Measurements from ENCODE around the gene HSD17B4. TPM values are rescaled to one million over a fixed set of nuclear protein-coding genes. Genes with fewer than 3 reads are reported as not detected.

Gene HSD17B4
- total RNA-seq, 1 experiment from 2014 or later, result 107 TPM

GRCh38 chr5:119529811-119530210 lies 77.5 kb downstream of the HSD17B4 start:
- Histone ChIP-seq H3K4me1 (replicated peaks) (no peaks in the 10 kb centered on the region), H3K36me3 (peaks cover 11% of the 10 kb centered on the region), H3K27me3 (replicated peaks) (no peaks in the 10 kb centered on the region), H3K4me3 (no peak overlapping the region), H3K9me3 (replicated peaks) (no peaks in the 10 kb centered on the region), H3K27ac (no peak overlapping the region)
- no peak for DNase-seq (ENCODE audit: low read depth in 1 of 2, low spot score in 2 of 2)

GRCh38 chr5:119532637-119533036 lies 80.3 kb downstream of the HSD17B4 start:
- DNase-seq (ENCODE audit: low read depth in 1 of 2, low spot score in 2 of 2), result no peak
- Histone ChIP-seq H3K36me3 (peaks cover 14% of the 10 kb centered on the region), H3K9me3 (replicated peaks) (no peaks in the 10 kb centered on the region), H3K4me1 (replicated peaks) (no peaks in the 10 kb centered on the region), H3K27me3 (replicated peaks) (no peaks in the 10 kb centered on the region; the same call in 1 of the 2 replicates), H3K27ac (no peak overlapping the region), H3K4me3 (no peak overlapping the region)

- H3K36me3 ChIP-seq, result peaks cover 5% of the 10 kb centered on the region; the same call in 1 of the 2 replicates
These were observed 85.4 kb downstream of the HSD17B4 start for GRCh38 chr5:119537704-119538103.

GRCh38 chr5:119541716-119542115 lies 89.4 kb downstream of the HSD17B4 start:
- Histone ChIP-seq H3K27ac (no peak overlapping the region), H3K36me3 (peaks cover 5% of the 10 kb centered on the region; the same call in 1 of the 2 replicates), H3K27me3 (replicated peaks) (no peaks in the 10 kb centered on the region; the same call in 1 of the 2 replicates), H3K4me3 (no peak overlapping the region), H3K9me3 (replicated peaks) (no peaks in the 10 kb centered on the region), H3K4me1 (replicated peaks) (no peaks in the 10 kb centered on the region)
- no peak for DNase-seq (ENCODE audit: low read depth in 1 of 2, low spot score in 2 of 2)

More at GRCh38 chr5:119537704-119538103, 85.4 kb downstream of the HSD17B4 start:
- H3K4me1 ChIP-seq (replicated peaks), result no peaks in the 10 kb centered on the region
- no peak for DNase-seq (ENCODE audit: low read depth in 1 of 2, low spot score in 2 of 2)
- no peaks in the 10 kb centered on the region; the same call in 1 of the 2 replicates for H3K27me3 ChIP-seq (replicated peaks)
- no peak overlapping the region for H3K27ac ChIP-seq
- no peaks in the 10 kb centered on the region for H3K9me3 ChIP-seq (replicated peaks)
- no peak overlapping the region for H3K4me3 ChIP-seq

GRCh38 chr5:119551819-119552218 lies 99.5 kb downstream of the HSD17B4 start:
- DNase-seq (ENCODE audit: low read depth in 1 of 2, low spot score in 2 of 2), result no peak

GRCh38 chr5:119554597-119554996 lies 102.3 kb downstream of the HSD17B4 start:
- no peak overlapping the region for H3K4me3 ChIP-seq
- H3K27me3 ChIP-seq (replicated peaks), result no peaks in the 10 kb centered on the region
- no peak for DNase-seq (ENCODE audit: low read depth in 1 of 2, low spot score in 2 of 2)
- H3K9me3 ChIP-seq (replicated peaks), result no peaks in the 10 kb centered on the region
- H3K36me3 ChIP-seq, result no peaks in the 10 kb centered on the region
- H3K4me1 ChIP-seq (replicated peaks), result no peaks in the 10 kb centered on the region
- no peak overlapping the region for H3K27ac ChIP-seq

More at GRCh38 chr5:119551819-119552218, 99.5 kb downstream of the HSD17B4 start:
- no peak overlapping the region for H3K27ac ChIP-seq
- no peaks in the 10 kb centered on the region for H3K9me3 ChIP-seq (replicated peaks)
- H3K36me3 ChIP-seq, result no peaks in the 10 kb centered on the region
- no peak overlapping the region for H3K4me3 ChIP-seq
- no peaks in the 10 kb centered on the region for H3K4me1 ChIP-seq (replicated peaks)
- no peaks in the 10 kb centered on the region for H3K27me3 ChIP-seq (replicated peaks)

- DNase-seq (ENCODE audit: low read depth in 1 of 2, low spot score in 2 of 2), result no peak
- Histone ChIP-seq H3K27me3 (replicated peaks) (0 out of 2 replicates have a peak, but pooled peaks cover 3% of the 10 kb centered on the region), H3K9me3 (replicated peaks) (no peaks in the 10 kb centered on the region), H3K4me3 (no peak overlapping the region), H3K36me3 (no peaks in the 10 kb centered on the region), H3K27ac (no peak overlapping the region), H3K4me1 (replicated peaks) (no peaks in the 10 kb centered on the region)
These were observed 118.6 kb downstream of the HSD17B4 start for GRCh38 chr5:119570910-119571309.

- DNase-seq (ENCODE audit: low read depth in 1 of 2, low spot score in 2 of 2), result peak in 1 of 2 experiments; percentile 25
- Histone ChIP-seq H3K27ac (no peak overlapping the region), H3K4me3 (no peak overlapping the region), H3K4me1 (replicated peaks) (no peaks in the 10 kb centered on the region), H3K9me3 (replicated peaks) (no peaks in the 10 kb centered on the region), H3K36me3 (no peaks in the 10 kb centered on the region), H3K27me3 (replicated peaks) (no peaks in the 10 kb centered on the region; the same call in 1 of the 2 replicates)
These were observed 126.6 kb downstream of the HSD17B4 start for GRCh38 chr5:119578937-119579336.

- no peaks in the 10 kb centered on the region for H3K36me3 ChIP-seq
- no peak overlapping the region for H3K27ac ChIP-seq
- H3K27me3 ChIP-seq (replicated peaks), result no peaks in the 10 kb centered on the region; the same call in none of the 2 replicates
- no peaks in the 10 kb centered on the region for H3K9me3 ChIP-seq (replicated peaks)
- no peak for DNase-seq (ENCODE audit: low read depth in 1 of 2, low spot score in 2 of 2)
- H3K4me3 ChIP-seq, result no peak overlapping the region
- no peaks in the 10 kb centered on the region for H3K4me1 ChIP-seq (replicated peaks)
These were observed 130.7 kb downstream of the HSD17B4 start for GRCh38 chr5:119582987-119583386.

- H3K4me3 ChIP-seq, result no peak overlapping the region
- no peak for DNase-seq (ENCODE audit: low read depth in 1 of 2, low spot score in 2 of 2)
These were observed 131.4 kb downstream of the HSD17B4 start for GRCh38 chr5:119583684-119584083.

More at GRCh38 chr5:119583684-119584083, 131.4 kb downstream of the HSD17B4 start:
- Histone ChIP-seq H3K27me3 (replicated peaks) (no peaks in the 10 kb centered on the region; the same call in none of the 2 replicates), H3K4me1 (replicated peaks) (no peaks in the 10 kb centered on the region), H3K27ac (no peak overlapping the region), H3K9me3 (replicated peaks) (no peaks in the 10 kb centered on the region), H3K36me3 (no peaks in the 10 kb centered on the region)

Other genes starting within 250 kb of the HSD17B4 start
- gene TNFAIP8, start 96.5 kb upstream of the HSD17B4 start, total RNA-seq (2014; rRNA removed; shearing (Covaris generic)), result 25.4 and 32.1 TPM in 2 replicates
- not detected in 2 replicates for gene FAM170A, start 177.1 kb downstream of the HSD17B4 start, total RNA-seq (2014; rRNA removed; shearing (Covaris generic))

Measured in SJSA1 (cell line).